Activated CD4-positive, alpha-beta memory T cell treated with anti-CD3 and anti-CD28 coated beads, Interleukin-2, amount 10 ng/mL, durations not matched to agents 7 days and 5 days (primary cell): ENCODE results near the gene ZNF605. TPM values are rescaled to one million over a fixed set of nuclear protein-coding genes. Genes with fewer than 3 reads are reported as not detected.
"Not testable (repeated sequence)": the region's sequence is repeated elsewhere in the genome, so short reads cannot be mapped to it uniquely, and the experiment has no call there.

Experiments used
- CTCF ChIA-PET: fragments of 350-600 bp; sonication (Branson Sonifier 250); formaldehyde crosslinking; loops from one replicate; lab custom pipeline; 2021; ENCODE audit warnings: antibody characterized with exemption, inconsistent platforms; lab: Charles Lee
- POLR2A ChIA-PET: fragments of 350-600 bp; sonication (Branson Sonifier 250); formaldehyde crosslinking; loops from one replicate; lab custom pipeline; 2021; ENCODE audit warnings: antibody characterized with exemption; lab: Charles Lee
- DNase-seq: peaks from one replicate; pipeline ENCODE4 v3.0.0-alpha.2; 2020
- H3K27ac Mint-ChIP-seq: one replicate; pipeline ENCODE4 v1.8.0; 2021; ENCODE audit warnings: mild to moderate bottlenecking, mixed read lengths
- H3K27me3 Mint-ChIP-seq: one replicate; pipeline ENCODE4 v1.8.0; 2021; ENCODE audit warnings: mixed read lengths
- H3K36me3 Mint-ChIP-seq: one replicate; pipeline ENCODE4 v1.8.0; 2021; ENCODE audit warnings: low read depth, mixed read lengths
- H3K4me1 Mint-ChIP-seq: one replicate; pipeline ENCODE4 v1.8.0; 2021; ENCODE audit warnings: mixed read lengths
- H3K4me3 Mint-ChIP-seq: one replicate; pipeline ENCODE4 v1.8.0; 2021; ENCODE audit warnings: mild to moderate bottlenecking, mixed read lengths
- H3K9me3 Mint-ChIP-seq: one replicate; pipeline ENCODE4 v1.8.0; 2021; ENCODE audit warnings: mixed read lengths
- total RNA-seq, 2 experiments: library from RNA; stranded (reverse); gene quantifications; one replicate each; pipeline ENCODE4 v1.2.3, GENCODE V29; 2021

ZNF605 gene
- total RNA-seq, 2 experiments from 2014 or later = 7.2 to 7.9 TPM

GRCh38 chr12:132918680-132919079 is 37.4 kb downstream of the ZNF605 start:
- H3K4me1 Mint-ChIP-seq = no peaks in the 10 kb centered on the region

GRCh38 chr12:132909030-132909368 is 47.1 kb downstream of the ZNF605 start:
- peaks cover 7% of the 10 kb centered on the region for H3K27me3 Mint-ChIP-seq
- DNase-seq = no peak
- POLR2A ChIA-PET = interaction anchor here (1.0 to 1.5 kb wide), 9 partner anchors 20 to 979 kb away, joined by 3 to 7 read pairs (median 3); partner anchors contain the start of genes CHFR, ZNF10, ZNF605 and ZNF891
- H3K9me3 Mint-ChIP-seq = peaks cover 37% of the 10 kb centered on the region
- peaks cover 19% of the 10 kb centered on the region for H3K4me1 Mint-ChIP-seq
- H3K36me3 Mint-ChIP-seq = peaks cover 27% of the 10 kb centered on the region
- peak overlapping the region; percentile 78 for H3K4me3 Mint-ChIP-seq
- peak overlapping the region; percentile 91 for H3K27ac Mint-ChIP-seq
- CTCF ChIA-PET = interaction anchor here (1.4 kb wide), 1 partner anchor 172 kb away, joined by 3 read pairs; no protein-coding TSS in a partner anchor

More at GRCh38 chr12:132918680-132919079, 37.4 kb downstream of the ZNF605 start:
- POLR2A ChIA-PET = no interaction called here
- Mint-ChIP-seq H3K4me3 (no peak overlapping the region), H3K27ac (no peak overlapping the region), H3K27me3 (no peaks in the 10 kb centered on the region), H3K9me3 (peaks cover 61% of the 10 kb centered on the region), H3K36me3 (peaks cover 36% of the 10 kb centered on the region)
- CTCF ChIA-PET = no interaction called here
- no peak for DNase-seq

GRCh38 chr12:132908145-132909029 is 47.7 kb downstream of the ZNF605 start:
- CTCF ChIA-PET = interaction anchor here (1.4 kb wide), 1 partner anchor 173 kb away, joined by 3 read pairs; no protein-coding TSS in a partner anchor
- peak; percentile 97 for DNase-seq
- POLR2A ChIA-PET = interaction anchor here (0.7 to 1.5 kb wide), 10 partner anchors 19 to 979 kb away, joined by 3 to 7 read pairs (median 3); partner anchors contain the start of genes CHFR, ZNF10, ZNF605 and ZNF891

GRCh38 chr12:132907789-132908144 is 48.3 kb downstream of the ZNF605 start:
- Mint-ChIP-seq H3K4me3 (peak overlapping the region; percentile 78), H3K9me3 (peaks cover 35% of the 10 kb centered on the region), H3K36me3 (peaks cover 26% of the 10 kb centered on the region), H3K27ac (peak overlapping the region; percentile 62), H3K4me1 (peaks cover 19% of the 10 kb centered on the region)
- POLR2A ChIA-PET = interaction anchor here (1.0 to 1.5 kb wide), 5 partner anchors 19 to 222 kb away, joined by 3 to 7 read pairs (median 3); partner anchors contain the start of genes CHFR, GOLGA3, ZNF10 and ZNF891
- CTCF ChIA-PET, DNase-seq, H3K27me3 Mint-ChIP-seq: not testable (repeated sequence)

More at GRCh38 chr12:132908145-132909029, 47.7 kb downstream of the ZNF605 start:
- H3K27me3 Mint-ChIP-seq = peaks cover 7% of the 10 kb centered on the region
- H3K4me3 Mint-ChIP-seq = peak overlapping the region; percentile 78
- peaks cover 19% of the 10 kb centered on the region for H3K4me1 Mint-ChIP-seq
- H3K36me3 Mint-ChIP-seq = peaks cover 23% of the 10 kb centered on the region
- H3K27ac Mint-ChIP-seq = peak overlapping the region; percentile 91
- H3K9me3 Mint-ChIP-seq = peaks cover 33% of the 10 kb centered on the region

GRCh38 chr12:132907216-132907615 is 48.9 kb downstream of the ZNF605 start:
- Mint-ChIP-seq H3K27me3 (peaks cover 7% of the 10 kb centered on the region), H3K4me1 (peaks cover 19% of the 10 kb centered on the region), H3K9me3 (peaks cover 32% of the 10 kb centered on the region), H3K27ac (no peak overlapping the region), H3K36me3 (peaks cover 24% of the 10 kb centered on the region), H3K4me3 (no peak overlapping the region)
- no peak for DNase-seq
- CTCF ChIA-PET = no interaction called here
- POLR2A ChIA-PET = interaction anchor here (1.0 kb wide), 1 partner anchor 78 kb away, joined by 4 read pairs; the partner anchor contains the start of gene GOLGA3

GRCh38 chr12:132904718-132905328 is 51.3 kb downstream of the ZNF605 start:
- peak; percentile 87 for DNase-seq
- ChIA-PET CTCF (interaction anchor here (0.7 to 1.4 kb wide), 20 partner anchors 11 to 226 kb away, joined by 3 to 15 read pairs (median 3); partner anchors contain the start of genes CHFR, GOLGA3, ZNF10 and ZNF891), POLR2A (interaction anchor here (1.0 to 1.6 kb wide), 4 partner anchors 17 to 76 kb away, joined by 4 to 6 read pairs (median 5); partner anchors contain the start of gene CHFR)
- peak overlapping the region; percentile 44 for H3K4me3 Mint-ChIP-seq
- H3K9me3 Mint-ChIP-seq = peaks cover 18% of the 10 kb centered on the region
- H3K27ac Mint-ChIP-seq = no peak overlapping the region
- peaks cover 8% of the 10 kb centered on the region for H3K36me3 Mint-ChIP-seq
- peaks cover 19% of the 10 kb centered on the region for H3K4me1 Mint-ChIP-seq
- peaks cover 7% of the 10 kb centered on the region for H3K27me3 Mint-ChIP-seq

- CTCF ChIA-PET = interaction anchor here (0.6 kb wide), 1 partner anchor 146 kb away, joined by 4 read pairs; no protein-coding TSS in a partner anchor
- H3K9me3 Mint-ChIP-seq = peaks cover 11% of the 10 kb centered on the region
- H3K27ac Mint-ChIP-seq = no peak overlapping the region
- H3K27me3 Mint-ChIP-seq = no peaks in the 10 kb centered on the region
- DNase-seq = no peak
- POLR2A ChIA-PET = no interaction called here
- peaks cover 6% of the 10 kb centered on the region for H3K36me3 Mint-ChIP-seq
- no peak overlapping the region for H3K4me3 Mint-ChIP-seq
- H3K4me1 Mint-ChIP-seq = no peaks in the 10 kb centered on the region
Measured at GRCh38 chr12:132899033-132899432, 57.1 kb downstream of the ZNF605 start.

- peaks cover 51% of the 10 kb centered on the region for H3K36me3 Mint-ChIP-seq
- H3K27me3 Mint-ChIP-seq = peaks cover 3% of the 10 kb centered on the region
- H3K27ac Mint-ChIP-seq = peak overlapping the region; percentile 40
- ChIA-PET CTCF (interaction anchor here (1.2 kb wide), 1 partner anchor 16 kb away, joined by 3 read pairs; no protein-coding TSS in a partner anchor), POLR2A (interaction anchor here (0.8 kb wide), 1 partner anchor 20 kb away, joined by 3 read pairs; no protein-coding TSS in a partner anchor)
- H3K4me3 Mint-ChIP-seq = peak overlapping the region; percentile 38
- H3K9me3 Mint-ChIP-seq = peaks cover 33% of the 10 kb centered on the region
- peaks cover 20% of the 10 kb centered on the region for H3K4me1 Mint-ChIP-seq
- DNase-seq = no peak
Measured at GRCh38 chr12:132888852-132889251, 67.3 kb downstream of the ZNF605 start.

GRCh38 chr12:132887513-132888351 is 68.4 kb downstream of the ZNF605 start, which contains the start of gene CHFR:
Gene CHFR, minus strand, starts transcription at chr12:132887605. Its CDS starts 277 bp downstream, at chr12:132887328.
- Mint-ChIP-seq H3K4me1 (peaks cover 20% of the 10 kb centered on the region), H3K27ac (peak within 1 kb of the TSS; percentile 100), H3K4me3 (peak within 1 kb of the TSS; percentile 97), H3K36me3 (peaks cover 60% of the 10 kb centered on the region), H3K9me3 (peaks cover 33% of the 10 kb centered on the region), H3K27me3 (peaks cover 3% of the 10 kb centered on the region)
- CTCF ChIA-PET = interaction anchor here (1.0 to 1.1 kb wide), 2 partner anchors 17 to 59 kb away, joined by 4 to 6 read pairs; partner anchors contain the start of gene GOLGA3
- DNase-seq = peak; percentile 97
- POLR2A ChIA-PET = interaction anchor here (0.6 to 2.5 kb wide), 9 partner anchors 12 to 317 kb away, joined by 3 to 15 read pairs (median 6); partner anchors contain the start of genes ZNF10, ZNF26, ZNF84 and ZNF891

GRCh38 chr12:132886529-132887477 is 69.3 kb downstream of the ZNF605 start:
- ChIA-PET CTCF (interaction anchor here (1.0 to 1.1 kb wide), 2 partner anchors 18 to 58 kb away, joined by 4 to 6 read pairs; partner anchors contain the start of gene GOLGA3), POLR2A (interaction anchor here (0.6 to 2.5 kb wide), 14 partner anchors 13 to 318 kb away, joined by 3 to 15 read pairs (median 5); partner anchors contain the start of genes ZNF10, ZNF26, ZNF84 and ZNF891)
- Mint-ChIP-seq H3K27me3 (peaks cover 3% of the 10 kb centered on the region), H3K4me1 (peaks cover 20% of the 10 kb centered on the region), H3K4me3 (peak overlapping the region; percentile 97), H3K9me3 (peaks cover 35% of the 10 kb centered on the region), H3K27ac (peak overlapping the region; percentile 70), H3K36me3 (peaks cover 70% of the 10 kb centered on the region)
- DNase-seq = no peak
